GM21576 (cell line): ENCODE measurements around the gene NPM1.

Source experiments
- ATAC-seq: cut with Tn5 transposase; IDR thresholded peaks from one replicate; pipeline ENCODE4 v1.9.1; 2021; ENCODE audit warnings: mild to moderate bottlenecking, moderate library complexity; ENCODE audit not compliant: unreplicated experiment

The NPM1 gene

GRCh38 chr5:171426680-171427079 lies 39.0 kb downstream of the NPM1 start:
- no peak for ATAC-seq

GRCh38 chr5:171427318-171428167 lies 39.9 kb downstream of the NPM1 start:
- ATAC-seq = no peak

- no peak for ATAC-seq
Observed at GRCh38 chr5:171428168-171428696, 40.6 kb downstream of the NPM1 start.

GRCh38 chr5:171428809-171429542 lies 41.3 kb downstream of the NPM1 start:
- ATAC-seq = no peak

- no peak for ATAC-seq
Observed at GRCh38 chr5:171429543-171429910, 41.9 kb downstream of the NPM1 start.

GRCh38 chr5:171431251-171431777 lies 43.7 kb downstream of the NPM1 start:
- ATAC-seq = no peak

GRCh38 chr5:171432076-171432475 lies 44.4 kb downstream of the NPM1 start:
- no peak for ATAC-seq

- no peak for ATAC-seq
Observed at GRCh38 chr5:171432583-171433351, 45.1 kb downstream of the NPM1 start.

- no peak for ATAC-seq
Observed at GRCh38 chr5:171433352-171433698, 45.7 kb downstream of the NPM1 start.

GRCh38 chr5:171433982-171434676 lies 46.5 kb downstream of the NPM1 start:
- ATAC-seq = no peak

GRCh38 chr5:171434874-171435273 lies 47.2 kb downstream of the NPM1 start:
- no peak for ATAC-seq

- no peak for ATAC-seq
Observed at GRCh38 chr5:171435908-171436307, 48.3 kb downstream of the NPM1 start.

GRCh38 chr5:171436804-171437285 lies 49.2 kb downstream of the NPM1 start:
- no peak for ATAC-seq

GRCh38 chr5:171437286-171437821 lies 49.7 kb downstream of the NPM1 start:
- no peak for ATAC-seq

- no peak for ATAC-seq
Observed at GRCh38 chr5:171438738-171439137, 51.1 kb downstream of the NPM1 start.

- no peak for ATAC-seq
Observed at GRCh38 chr5:171441246-171441791, 53.7 kb downstream of the NPM1 start.

- ATAC-seq = no peak
Observed at GRCh38 chr5:171442287-171443042, 54.8 kb downstream of the NPM1 start.

GRCh38 chr5:171444582-171444981 lies 56.9 kb downstream of the NPM1 start:
- ATAC-seq = no peak
